GM18951 (cell line): ENCODE data around the gene TFB1M.
"Not testable (repeated sequence)": the region's sequence is repeated elsewhere in the genome, so short reads cannot be mapped to it uniquely, and the experiment has no call there.

Experiments used
- POLR2A ChIP-seq: IDR thresholded peaks from 4 replicates; pipeline ENCODE4 v1.6.1; 2011; ENCODE audit warnings: mild to moderate bottlenecking; ENCODE audit not compliant: insufficient read length, insufficient read depth; ENCODE audit errors: extremely low read depth
- in situ Hi-C: fragments of 300-500 bp; cut with MboI; formaldehyde crosslinking; loops from one replicate; pipeline ENCODE4 v1.12.0; 2022; ENCODE audit warnings: low sequenced_read_pairs, mixed read lengths, inconsistent platforms; ENCODE audit not compliant: unreplicated experiment

TFB1M gene

DNA sequence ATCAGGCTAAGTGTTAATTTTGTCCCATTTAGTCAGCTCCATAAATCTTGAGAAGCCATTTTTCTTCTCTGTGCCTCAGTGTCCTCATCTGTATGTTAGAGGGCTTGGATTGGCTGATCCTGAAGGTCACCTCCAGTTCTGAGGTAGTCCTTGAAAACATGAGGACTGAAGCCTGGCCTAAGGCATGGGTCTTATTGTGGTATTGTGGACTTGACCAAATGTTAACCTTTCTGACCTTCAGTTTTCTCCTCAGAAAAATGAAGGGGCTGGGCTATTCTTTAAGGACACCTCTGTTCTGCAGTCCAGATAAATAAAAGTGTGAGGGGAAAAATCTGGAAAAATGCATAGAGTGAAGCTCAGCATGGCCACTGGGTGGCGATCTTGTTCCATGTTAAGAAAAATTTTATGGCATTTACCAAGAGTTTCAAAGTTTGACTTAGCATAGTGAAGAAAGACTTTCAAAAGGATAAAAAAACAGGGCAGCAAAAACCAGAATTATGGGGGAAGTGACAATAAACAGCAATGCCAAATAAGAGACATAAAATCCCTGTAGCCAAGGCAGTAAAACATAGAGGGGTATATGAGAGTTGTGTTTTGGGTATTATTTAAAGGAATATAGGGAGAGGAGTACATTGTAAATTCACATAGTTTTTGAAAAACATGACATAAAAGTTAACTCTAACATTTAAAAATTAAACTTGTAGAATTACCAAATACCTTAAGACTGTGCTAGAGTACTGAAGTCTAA, 13.2 kb upstream of the TFB1M start:
- no peak for TF ChIP-seq POLR2A
- in situ Hi-C loops, result loop anchor here (5.0 to 25.0 kb wide), 4 partner anchors 205 to 1235 kb away; no protein-coding TSS in a partner anchor

DNA sequence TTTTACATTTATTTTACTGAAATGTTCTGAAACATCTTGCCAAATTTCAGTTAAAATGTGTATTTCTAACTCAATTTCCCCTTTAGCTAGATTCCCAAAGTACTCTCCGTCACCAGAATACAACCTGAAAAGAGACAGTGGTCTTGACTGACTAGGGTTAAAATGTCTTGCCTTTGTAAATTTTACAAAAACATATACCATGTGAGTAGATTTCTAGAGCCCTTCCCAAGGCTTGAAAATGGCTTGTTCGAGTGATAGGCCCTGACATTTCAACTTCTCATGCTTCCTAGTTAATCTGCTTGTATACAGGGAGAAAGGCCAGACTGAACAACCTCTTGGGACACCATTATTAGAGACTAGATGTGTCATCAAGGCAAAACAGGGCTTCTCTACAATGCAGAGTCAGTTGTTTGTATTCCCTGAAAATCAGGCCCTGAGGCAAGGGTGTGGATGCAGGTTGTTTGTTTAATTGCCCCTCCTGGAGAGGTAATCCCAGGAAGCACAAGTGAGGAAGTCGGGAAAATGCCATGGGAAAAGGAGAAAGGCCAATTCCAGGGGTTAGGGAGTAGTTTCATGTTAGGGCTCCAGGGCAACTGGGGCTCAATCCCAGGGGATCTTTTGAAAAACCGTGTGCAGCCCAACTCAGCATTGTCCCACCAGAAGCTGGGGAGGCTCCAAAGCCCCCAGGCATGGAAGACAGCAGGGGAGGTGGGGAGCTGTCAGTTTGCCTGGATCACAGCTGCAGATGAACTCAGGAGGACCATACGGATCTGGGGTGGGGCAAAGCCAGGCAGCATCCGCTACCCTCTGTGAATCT, 11.6 kb upstream of the TFB1M start:
- no peak for TF ChIP-seq POLR2A
- in situ Hi-C loops, result loop anchor here (5.0 to 25.0 kb wide), 4 partner anchors 206 to 1236 kb away; no protein-coding TSS in a partner anchor

GRCh38 chr6:155324993-155325392, 10.7 kb upstream of the TFB1M start:
- in situ Hi-C loops, result loop anchor here (5.0 to 25.0 kb wide), 4 partner anchors 207 to 1237 kb away; no protein-coding TSS in a partner anchor
- no peak for TF ChIP-seq POLR2A

DNA sequence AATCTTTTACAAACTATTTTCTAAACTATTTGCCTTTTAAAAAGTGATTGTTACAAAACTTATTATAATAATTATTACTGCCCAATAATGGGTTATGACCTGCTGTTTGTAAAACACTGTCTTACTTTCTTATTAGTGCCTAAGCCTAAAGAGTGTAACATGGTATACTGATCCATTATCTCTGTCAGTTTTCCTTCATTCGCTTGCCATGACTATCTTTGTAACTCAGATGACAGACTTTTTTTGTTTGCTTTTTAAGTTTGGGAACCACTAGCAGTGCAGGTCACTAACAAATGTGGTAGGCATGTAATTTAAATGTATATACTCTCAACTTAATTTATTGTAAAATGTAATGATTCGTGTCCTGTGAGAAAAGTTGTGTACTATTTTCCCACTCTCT, 9.9 kb upstream of the TFB1M start:
- TF ChIP-seq POLR2A, result no peak
- in situ Hi-C loops, result no loop called here

- in situ Hi-C loops, result no loop called here
- no peak for TF ChIP-seq POLR2A
These were observed 5.6 kb upstream of the TFB1M start for GRCh38 chr6:155319902-155320301.

DNA sequence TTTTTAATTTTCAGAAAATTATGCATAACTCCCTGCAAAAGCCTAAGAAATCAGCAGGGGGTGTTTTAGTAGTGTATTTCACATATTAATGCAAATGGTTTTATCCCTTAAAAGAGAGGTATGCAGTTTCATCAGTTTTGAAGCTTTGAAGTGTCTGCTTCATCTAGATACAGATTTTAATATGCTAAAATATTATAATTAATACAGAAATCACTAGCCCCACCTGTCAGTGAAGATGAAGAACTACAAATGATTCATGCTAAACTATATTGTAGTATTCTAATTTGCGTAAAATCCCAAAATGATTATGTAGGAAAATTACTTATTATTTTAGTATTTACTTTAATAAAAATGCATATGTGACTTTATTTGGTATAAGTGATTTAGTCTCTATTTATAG, 2.9 kb upstream of the TFB1M start:
- in situ Hi-C loops, result no loop called here
- no peak for TF ChIP-seq POLR2A

GRCh38 chr6:155316419-155316818, 2.1 kb upstream of the TFB1M start:
- in situ Hi-C loops, result no loop called here

GRCh38 chr6:155315516-155315871, 1.2 kb upstream of the TFB1M start:
- in situ Hi-C loops, result no loop called here
- TF ChIP-seq POLR2A, result no peak

More at GRCh38 chr6:155316419-155316818, 2.1 kb upstream of the TFB1M start:
- no peak for TF ChIP-seq POLR2A

DNA sequence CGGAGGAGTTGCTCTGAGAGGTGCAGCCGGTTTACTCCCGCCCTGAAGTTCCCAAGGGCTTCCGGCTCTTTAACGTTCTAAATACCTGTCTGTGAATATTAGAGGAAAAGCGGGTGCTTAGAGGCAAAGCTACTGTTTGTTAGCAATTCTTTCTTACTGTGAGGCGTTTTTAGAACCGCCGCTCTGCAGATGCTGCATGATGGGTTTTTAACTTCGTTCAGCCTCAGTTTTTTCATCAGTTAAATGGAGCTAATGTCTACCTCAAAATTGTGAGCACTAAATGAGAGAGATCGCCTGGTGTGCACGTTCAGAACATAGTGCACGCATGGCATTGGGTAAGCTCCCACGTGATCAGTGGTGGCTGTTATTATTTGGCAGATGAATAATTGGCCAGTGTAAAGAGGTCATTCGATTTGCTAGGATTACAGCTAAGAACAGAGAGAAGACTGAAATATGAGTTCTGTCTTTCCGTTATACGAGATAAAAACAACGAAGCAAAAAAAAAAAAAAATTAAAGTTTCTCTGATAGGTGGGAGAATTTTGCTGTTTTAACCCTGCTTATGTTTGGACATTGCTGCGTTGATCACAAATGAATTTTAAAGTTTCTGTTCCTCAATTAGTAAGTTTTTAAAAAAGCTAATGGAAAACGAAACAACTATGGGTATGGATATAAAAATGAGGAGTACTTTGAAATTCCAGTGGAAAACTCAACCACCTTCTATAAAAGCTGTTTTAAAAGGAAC, 660 bp upstream of the TFB1M start:
- peak; percentile 30 for TF ChIP-seq POLR2A
- in situ Hi-C loops, result no loop called here

GRCh38 chr6:155313602-155314091, 637 bp downstream of the TFB1M start:
- TF ChIP-seq POLR2A, result no peak
- in situ Hi-C loops, result no loop called here

GRCh38 chr6:155312950-155313349, 1.3 kb downstream of the TFB1M start:
- in situ Hi-C loops, result not testable (repeated sequence)

- in situ Hi-C loops, result no loop called here
- no peak for TF ChIP-seq POLR2A
These were observed 2.7 kb downstream of the TFB1M start for GRCh38 chr6:155311583-155311982.

- TF ChIP-seq POLR2A, result no peak
- in situ Hi-C loops, result no loop called here
These were observed 3.2 kb downstream of the TFB1M start for GRCh38 chr6:155311086-155311485.
